Fibroblast of gingiva (primary cell): ENCODE data around the gene CEP55.
"Not testable (repeated sequence)": the region's sequence is repeated elsewhere in the genome, so short reads cannot be mapped to it uniquely, and the experiment has no call there.

Source experiments
- DNase-seq: peaks from one replicate; pipeline ENCODE4 v3.0.0-alpha.2; 2011; ENCODE audit warnings: low read depth

CEP55 gene

DNA sequence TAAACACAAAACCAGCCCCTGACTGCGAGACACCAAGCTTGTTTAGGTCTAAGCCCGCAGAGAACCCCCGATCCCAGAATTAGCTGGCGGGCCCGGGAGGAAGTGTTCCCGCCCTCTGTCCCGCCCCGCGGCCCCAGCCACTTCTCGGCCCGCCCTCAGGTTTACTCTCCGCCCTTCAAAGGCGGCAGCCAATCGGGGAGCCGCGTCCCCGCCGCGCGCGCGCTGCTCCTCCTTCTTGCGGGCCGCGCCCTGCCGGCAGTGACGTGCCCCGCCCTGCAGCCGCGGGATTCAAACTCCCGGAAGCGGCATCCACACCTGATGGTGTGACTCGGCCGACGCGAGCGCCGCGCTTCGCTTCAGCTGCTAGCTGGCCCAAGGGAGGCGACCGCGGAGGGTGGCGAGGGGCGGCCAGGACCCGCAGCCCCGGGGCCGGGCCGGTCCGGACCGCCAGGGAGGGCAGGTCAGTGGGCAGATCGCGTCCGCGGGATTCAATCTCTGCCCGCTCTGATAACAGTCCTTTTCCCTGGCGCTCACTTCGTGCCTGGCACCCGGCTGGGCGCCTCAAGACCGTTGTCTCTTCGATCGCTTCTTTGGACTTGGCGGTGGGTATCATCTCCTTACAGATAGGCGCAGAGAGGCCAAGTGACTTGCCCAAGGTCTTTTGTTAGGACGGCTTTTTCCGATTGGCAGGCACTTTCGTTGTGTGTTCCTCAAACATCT lies at the start of gene CEP55:
CEP55 (plus strand) TSS at position 291 of the 720 bp plus-strand sequence. CDS start 3,440 bp downstream, outside the sequence.
- DNase-seq: peak; percentile 91

DNA sequence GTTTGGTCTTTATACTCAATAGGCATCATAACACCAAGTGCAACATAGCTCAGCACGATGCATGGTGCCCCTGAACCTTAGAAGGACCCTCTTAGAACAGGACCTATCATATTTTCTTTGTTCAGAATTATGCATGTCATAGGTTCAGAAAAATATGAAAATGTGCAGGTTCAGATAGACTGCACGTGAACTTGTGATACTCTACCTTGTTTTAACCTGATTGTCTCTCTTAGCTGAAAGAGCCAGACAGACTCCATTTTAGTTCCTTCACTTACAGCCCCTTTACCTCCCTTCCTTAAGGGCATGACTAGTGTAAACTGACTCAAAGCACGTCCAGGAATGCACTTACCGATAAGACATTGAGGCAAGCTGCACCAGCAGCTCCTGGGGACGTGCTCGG lies 49.4 kb upstream of the CEP55 start:
- DNase-seq: no peak

- DNase-seq: no peak
Observed at GRCh38 chr10:93447970-93448369, 48.4 kb upstream of the CEP55 start.

GRCh38 chr10:93451244-93451947 lies 45.0 kb upstream of the CEP55 start:
- no peak for DNase-seq

- DNase-seq: no peak
Observed at GRCh38 chr10:93452143-93452542, 44.3 kb upstream of the CEP55 start.

DNA sequence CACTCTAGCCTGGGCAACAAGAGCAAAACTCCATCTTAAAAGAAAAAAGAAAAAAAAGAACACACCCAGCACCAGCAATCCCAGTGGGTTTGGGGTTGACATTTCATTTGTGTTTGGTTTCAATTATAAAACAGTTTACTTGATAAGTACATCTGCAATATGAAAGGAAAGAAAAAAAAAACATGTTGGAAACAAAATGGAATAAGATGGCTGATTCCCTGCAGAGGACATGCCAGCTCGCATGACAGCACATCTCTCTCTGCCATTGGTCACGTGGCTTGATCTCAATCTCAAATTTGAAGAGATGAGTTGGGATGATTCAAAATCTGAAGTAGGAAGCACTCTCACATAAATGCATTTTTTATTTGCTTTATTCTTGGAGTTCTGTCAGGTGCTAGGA lies 42.3 kb upstream of the CEP55 start:
- DNase-seq: peak; percentile 41

DNA sequence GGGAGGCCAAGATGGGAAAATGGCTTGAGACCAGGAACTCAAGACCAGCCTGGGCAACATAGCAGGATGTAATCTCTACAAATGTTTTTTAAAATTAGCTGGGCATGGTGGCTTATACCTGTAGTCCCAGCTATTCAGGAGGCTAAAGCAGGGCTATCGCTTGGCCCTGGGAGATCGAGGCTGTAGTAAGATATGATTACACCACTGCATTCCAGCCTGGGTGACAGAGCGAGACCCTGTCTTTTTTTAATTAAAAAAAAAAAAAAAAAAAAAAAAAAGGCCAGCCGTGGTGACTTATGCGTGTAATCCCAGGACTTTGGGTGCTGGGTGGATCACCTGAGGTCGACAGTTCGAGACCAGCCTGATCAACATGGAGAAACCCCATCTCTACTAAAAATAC lies 41.7 kb upstream of the CEP55 start:
- no peak for DNase-seq

GRCh38 chr10:93456480-93456879 lies 39.9 kb upstream of the CEP55 start:
- DNase-seq: peak; percentile 61

DNA sequence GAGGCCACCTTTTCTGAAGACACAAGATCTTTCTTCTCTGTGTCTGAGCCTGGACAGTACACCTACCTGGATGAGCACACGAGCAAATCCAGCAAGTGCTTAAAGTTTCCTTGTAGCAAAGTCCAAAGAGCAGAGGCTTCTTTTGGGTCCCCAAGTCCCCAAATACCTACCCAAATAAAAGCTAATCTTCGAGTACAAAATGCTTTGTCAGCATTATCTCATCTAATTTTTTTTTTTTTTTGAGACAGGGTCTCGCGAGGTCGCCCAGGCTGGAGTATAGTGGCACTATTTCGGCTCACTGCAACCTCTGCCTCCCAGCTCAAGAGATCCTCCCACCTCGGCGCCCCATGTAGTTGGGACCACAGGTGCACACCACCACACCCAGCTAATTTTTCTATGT lies 38.9 kb upstream of the CEP55 start:
- no peak for DNase-seq

GRCh38 chr10:93458821-93459257 lies 37.6 kb upstream of the CEP55 start:
- DNase-seq: peak; percentile 100

DNA sequence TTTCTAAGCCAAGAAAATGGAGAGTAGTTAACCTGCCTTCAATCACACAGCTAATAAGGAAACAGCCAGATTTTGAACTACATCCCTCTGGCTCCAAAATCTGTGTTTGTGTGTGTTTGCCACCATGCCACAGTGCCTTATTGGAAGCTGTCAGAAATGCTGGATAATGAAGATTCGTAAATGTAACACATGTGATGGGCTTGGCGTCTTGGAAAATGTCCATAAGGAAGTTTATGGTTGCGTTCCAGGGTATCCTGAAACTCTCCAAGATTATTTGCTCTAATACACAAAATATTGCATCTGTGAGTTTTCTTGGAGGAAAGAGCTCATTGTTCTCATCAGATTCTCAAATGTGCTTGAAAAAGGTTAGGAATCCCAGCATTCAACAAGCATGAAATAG lies 36.9 kb upstream of the CEP55 start:
- no peak for DNase-seq

GRCh38 chr10:93461109-93461806 lies 35.2 kb upstream of the CEP55 start:
- peak; percentile 38 for DNase-seq

DNA sequence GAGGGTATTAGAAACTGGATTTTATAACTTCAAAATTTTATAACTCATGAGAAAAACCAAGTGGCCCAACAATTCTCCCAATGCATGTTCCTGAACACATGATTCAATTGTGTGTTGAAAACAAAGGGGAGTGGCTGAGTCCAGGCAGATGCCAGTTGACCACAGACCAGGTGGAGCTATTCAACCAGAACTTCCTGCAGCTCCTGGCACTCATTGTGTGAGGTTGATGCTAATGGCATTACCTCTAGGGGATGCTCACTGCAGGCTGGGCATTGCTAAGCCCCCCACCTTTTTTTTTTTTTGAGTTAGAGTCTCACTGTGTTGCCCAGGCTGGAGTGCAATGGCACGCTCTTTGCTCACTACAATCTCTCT lies 34.6 kb upstream of the CEP55 start:
- no peak for DNase-seq

GRCh38 chr10:93462371-93462770 lies 34.0 kb upstream of the CEP55 start:
- DNase-seq: no peak

- no peak for DNase-seq
Observed at GRCh38 chr10:93462881-93463280, 33.5 kb upstream of the CEP55 start.

GRCh38 chr10:93463723-93464476 lies 32.5 kb upstream of the CEP55 start:
- DNase-seq: peak; percentile 80

DNA sequence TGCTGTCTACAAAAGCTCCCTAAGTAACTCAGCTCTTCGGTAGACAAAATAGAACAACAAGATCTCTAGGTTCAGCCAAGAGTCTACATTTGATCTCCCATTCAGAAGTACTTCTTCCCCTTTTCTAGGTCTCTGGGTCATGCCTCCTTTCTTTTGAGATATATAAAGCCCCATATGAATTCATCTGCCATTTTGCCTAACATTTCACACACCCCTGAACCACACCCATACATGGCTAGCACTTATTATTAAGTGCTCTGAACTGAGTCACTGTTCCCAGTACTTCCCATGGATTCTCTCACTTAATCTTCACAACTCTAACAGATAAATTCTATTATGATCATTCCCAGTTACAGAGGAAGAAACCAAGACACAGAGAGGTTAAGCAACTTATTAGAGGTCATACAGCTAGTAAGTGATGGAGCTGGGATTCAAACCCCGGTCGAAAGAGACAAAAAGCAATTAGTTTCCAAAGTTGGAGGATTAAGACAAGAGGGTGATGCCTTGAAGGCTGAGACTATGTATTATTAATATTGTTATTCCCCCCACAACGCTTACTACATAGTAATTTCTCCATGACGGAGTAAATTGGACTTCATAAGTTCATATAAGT lies 31.5 kb upstream of the CEP55 start:
- no peak for DNase-seq

DNA sequence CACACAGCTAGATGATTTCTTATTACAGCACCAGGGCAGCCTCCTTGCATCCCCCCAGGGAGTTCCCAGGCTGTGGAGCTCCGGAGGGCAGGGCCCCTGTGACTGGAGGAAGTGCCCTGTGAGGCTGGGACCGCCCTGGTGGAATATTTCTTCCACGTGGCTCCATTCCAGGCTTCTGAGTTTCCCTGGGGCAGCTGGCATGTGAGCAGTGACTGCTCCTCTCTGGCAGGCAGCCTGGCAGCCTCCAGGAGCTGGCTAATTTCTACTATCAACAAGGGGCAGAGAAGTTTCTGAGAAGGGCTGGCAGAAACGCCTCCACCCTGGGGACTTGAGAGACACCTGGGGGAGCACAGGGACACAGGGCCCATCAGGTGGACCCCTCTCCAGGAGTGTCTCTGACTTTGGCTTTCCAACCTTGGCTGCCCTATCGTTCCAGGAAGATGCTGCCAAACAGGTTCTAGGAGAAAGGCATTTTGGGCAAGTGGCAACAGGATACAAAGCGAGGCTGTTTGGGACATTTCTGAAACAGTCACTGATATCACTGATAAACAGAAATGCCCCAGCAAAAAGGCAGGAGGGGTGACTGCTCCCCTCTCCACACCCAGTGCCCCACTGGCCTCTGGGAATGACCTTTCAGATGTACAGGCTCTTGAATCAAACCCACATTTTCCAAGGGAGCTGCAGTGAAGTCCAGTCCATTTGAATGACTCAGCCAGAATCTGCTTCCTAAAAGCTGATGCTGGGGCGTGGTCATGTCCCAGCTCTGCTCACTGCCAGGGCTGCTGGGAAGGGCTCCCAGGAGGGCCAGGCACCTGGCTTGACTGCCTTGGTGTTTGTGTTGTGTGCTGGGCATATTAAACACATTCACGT lies 30.4 kb upstream of the CEP55 start:
- peak; percentile 98 for DNase-seq

DNA sequence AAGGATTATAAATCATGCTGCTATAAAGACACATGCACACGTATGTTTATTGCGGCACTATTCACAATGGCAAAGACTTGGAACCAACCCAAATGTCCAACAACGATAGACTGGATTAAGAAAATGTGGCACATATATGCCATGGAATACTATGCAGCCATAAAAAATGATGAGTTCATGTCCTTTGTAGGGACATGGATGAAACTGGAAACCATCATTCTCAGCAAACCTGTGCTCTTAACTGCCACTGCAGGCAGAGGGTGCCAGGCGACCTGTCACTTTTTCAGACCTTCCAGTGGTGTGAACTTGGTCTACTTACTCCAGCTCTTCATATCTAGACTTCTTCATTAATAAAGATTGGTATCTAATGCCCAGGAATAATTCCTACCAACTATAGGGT lies 28.8 kb upstream of the CEP55 start:
- not testable (repeated sequence) for DNase-seq

DNA sequence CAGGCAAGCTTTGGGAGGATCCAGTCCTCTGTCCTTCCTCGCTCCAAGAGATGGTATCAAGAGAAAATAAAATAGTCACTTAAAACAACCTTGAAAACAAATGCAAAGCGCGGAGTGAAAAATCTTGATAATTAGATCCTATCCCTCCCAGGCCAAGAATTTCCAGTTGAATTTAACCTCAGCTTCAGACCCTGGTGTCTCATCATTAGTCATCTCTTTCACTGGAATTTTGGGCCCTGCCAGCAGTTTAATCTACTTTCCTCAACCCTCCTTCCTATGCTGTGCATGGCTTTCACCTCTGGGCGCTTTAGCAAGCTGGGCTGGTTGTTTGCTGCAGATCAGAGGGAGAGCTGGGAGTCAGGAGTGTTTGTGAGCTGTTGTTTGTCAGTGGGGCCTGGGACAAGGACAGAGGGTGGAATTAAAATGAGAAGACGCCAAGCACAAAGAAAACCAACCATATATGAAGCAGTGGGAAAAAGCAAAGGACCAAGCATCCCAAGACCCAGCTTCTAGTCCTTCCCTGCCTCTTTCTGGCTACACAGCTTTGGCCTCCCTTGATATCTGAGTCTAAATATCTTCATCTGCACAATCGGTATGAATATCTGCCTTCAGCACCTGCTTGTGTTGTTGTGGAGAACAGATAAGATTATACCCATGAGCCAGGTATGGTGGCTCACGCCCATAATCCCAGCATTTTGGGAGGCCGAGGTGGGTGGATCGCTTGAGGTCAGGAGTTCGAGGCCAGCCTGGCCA lies 27.8 kb upstream of the CEP55 start:
- peak; percentile 89 for DNase-seq
